Stimulated activated CD4-positive, alpha-beta T cell treated with anti-CD3 and anti-CD28 coated beads, TNF-alpha, amount 100 ng/mL, for 1 hour (primary cell): Measurements from ENCODE around the gene NUP37.
"Not testable (repeated sequence)": the region's sequence is repeated elsewhere in the genome, so short reads cannot be mapped to it uniquely, and the experiment has no call there.

Experiments
- DNase-seq, 3 donors: peaks; one replicate each; pipeline ENCODE4 v3.0.0-alpha.2; 2020; ENCODE audit warnings: low read depth in 3 of 3, low spot score in 1 of 3

Gene NUP37

GRCh38 chr12:102119674-102120563, at the start of gene NUP37, which contains the start of gene PARPBP:
Gene NUP37 (minus strand): TSS chr12:102120114. CDS start chr12:102118518, 1,596 bp downstream.
Gene PARPBP (plus strand): TSS chr12:102120183. CDS start chr12:102123889, 3,706 bp downstream.
- peak; percentile 61 to 87 (median 75) for DNase-seq

- DNase-seq, result no peak
These were observed 48.1 kb upstream of the NUP37 start for GRCh38 chr12:102167821-102168604.

GRCh38 chr12:102163383-102163782, 43.5 kb upstream of the NUP37 start:
- DNase-seq, result no peak

- not testable (repeated sequence) for DNase-seq
These were observed 35.3 kb upstream of the NUP37 start for GRCh38 chr12:102155206-102155605.

GRCh38 chr12:102147062-102147587, 27.2 kb upstream of the NUP37 start:
- DNase-seq, result not testable (repeated sequence)

GRCh38 chr12:102144221-102144620, 24.3 kb upstream of the NUP37 start:
- no peak for DNase-seq

GRCh38 chr12:102142866-102143373, 23.0 kb upstream of the NUP37 start:
- not testable (repeated sequence) for DNase-seq

GRCh38 chr12:102137619-102138018, 17.7 kb upstream of the NUP37 start:
- DNase-seq, result not testable (repeated sequence)

GRCh38 chr12:102131442-102131841, 11.5 kb upstream of the NUP37 start:
- not testable (repeated sequence) for DNase-seq

GRCh38 chr12:102130720-102131119, 10.8 kb upstream of the NUP37 start:
- not testable (repeated sequence) for DNase-seq

GRCh38 chr12:102121328-102121727, 1.4 kb upstream of the NUP37 start:
- not testable (repeated sequence) for DNase-seq

- no peak for DNase-seq
These were observed 972 bp upstream of the NUP37 start for GRCh38 chr12:102120886-102121285.

- DNase-seq, result no peak
These were observed 605 bp upstream of the NUP37 start for GRCh38 chr12:102120564-102120873.

- DNase-seq, result no peak
These were observed 1.0 kb downstream of the NUP37 start for GRCh38 chr12:102118874-102119273.

- DNase-seq, result no peak
These were observed 3.5 kb downstream of the NUP37 start for GRCh38 chr12:102116392-102116791.

- no peak for DNase-seq
These were observed 5.7 kb downstream of the NUP37 start for GRCh38 chr12:102114212-102114611.

GRCh38 chr12:102110782-102111181, 9.1 kb downstream of the NUP37 start:
- DNase-seq, result no peak

- DNase-seq, result no peak
These were observed 11.9 kb downstream of the NUP37 start for GRCh38 chr12:102107970-102108369.

GRCh38 chr12:102106905-102107304, 13.0 kb downstream of the NUP37 start:
- no peak for DNase-seq

GRCh38 chr12:102096855-102097254, 23.1 kb downstream of the NUP37 start:
- DNase-seq, result no peak

GRCh38 chr12:102095677-102096263, 24.1 kb downstream of the NUP37 start:
- DNase-seq, result no peak
